Measurements from ENCODE around the gene BLOC1S1. TPM values are rescaled to one million over a fixed set of nuclear protein-coding genes. Genes with fewer than 3 reads are reported as not detected.
A peak's percentile ranks its signal among the peaks of the same experiment; 100 is the strongest.

The BLOC1S1 gene
- total and polyA plus RNA-seq, 9 of the 15 experiments (the other 6 are each of a cell fraction or from before 2014, with no cell fraction given): 75.2 to 161 (median 98.8) TPM

DNA sequence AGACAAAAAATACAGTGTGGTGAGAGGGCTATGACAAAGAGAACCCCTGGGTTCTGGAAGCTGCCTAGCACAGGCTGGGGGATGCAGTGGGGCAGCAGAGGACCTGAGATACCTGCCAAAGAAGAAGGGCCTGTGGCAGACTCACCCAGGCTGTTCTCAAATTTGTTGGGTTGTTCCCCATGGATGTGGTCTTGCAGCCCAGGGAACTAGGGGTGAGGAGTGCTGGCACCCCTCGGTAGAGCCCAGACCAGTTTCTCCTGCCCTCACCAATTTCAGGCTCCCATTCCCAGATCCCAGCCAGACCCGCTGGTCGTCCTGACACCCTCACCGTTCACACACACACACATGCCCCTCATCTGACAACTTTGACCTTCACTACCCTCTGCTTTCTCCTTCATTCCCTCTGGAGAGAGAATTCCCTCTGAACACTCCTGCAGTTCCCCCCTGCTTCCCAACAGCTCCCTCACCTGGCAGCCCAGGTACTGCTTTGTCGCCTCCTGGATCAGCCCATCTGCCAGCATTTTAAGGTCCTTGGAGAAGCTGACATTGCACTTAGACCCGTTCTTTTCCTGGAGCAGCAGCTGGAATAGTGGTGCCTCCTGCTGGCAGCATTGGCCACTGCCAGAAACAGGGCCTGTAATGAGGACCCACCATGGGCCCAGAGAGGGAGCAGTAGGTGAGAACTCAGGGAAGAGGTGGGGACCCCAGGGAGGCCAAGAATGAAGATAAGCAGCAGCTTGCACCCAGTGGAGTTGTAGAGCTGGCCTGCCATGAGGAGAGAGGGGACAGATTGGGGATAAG lies 21.1 kb downstream of the BLOC1S1 start (continued):
- no peak for TF ChIP-seq GTF2A2 (tag; IDR thresholded peaks at IDR 0.05)
- TF ChIP-seq FOXK2 (conservative IDR thresholded peaks at IDR 0.05 in 1 of 2, IDR thresholded peaks at IDR 0.05 in 1 of 2; ENCODE audit: low read depth in 2 of 2): no peak; a peak in 1 of 4 replicates
- no peak for TF ChIP-seq ZNF174 (CRISPR knock-in tag; IDR thresholded peaks at IDR 0.05)
- no peak for TF ChIP-seq BACH1 (tag; IDR thresholded peaks at IDR 0.05)
- TF ChIP-seq JUN (IDR thresholded peaks at IDR 0.05; ENCODE audit: borderline replicate concordance, low read depth, low read length): 0 out of 2 replicates have a peak, but pooled peaks have one; percentile 31
- TF ChIP-seq JUN (CRISPR knock-in tag; IDR thresholded peaks at IDR 0.05; ENCODE audit: borderline replicate concordance): no peak
- no peak for TF ChIP-seq HMGN3 (IDR thresholded peaks at IDR 0.05; ENCODE audit: borderline replicate concordance, extremely low read depth, insufficient read length, low read depth, low read length)
- TF ChIP-seq PRMT5 (CRISPR knock-in tag; IDR thresholded peaks at IDR 0.05): no peak
- no peak for TF ChIP-seq SMARCE1 (IDR thresholded peaks at IDR 0.05)
- no peak for TF ChIP-seq SOX6 (IDR thresholded peaks at IDR 0.05)
- TF ChIP-seq PPARD (CRISPR knock-in tag; IDR thresholded peaks at IDR 0.05): no peak
- TF ChIP-seq MAFK (IDR thresholded peaks at IDR 0.05; ENCODE audit: low read length): peak; percentile 70
- no peak for TF ChIP-seq SLC30A9 (CRISPR knock-in tag; IDR thresholded peaks at IDR 0.05)
- TF ChIP-seq, protein P1, sequence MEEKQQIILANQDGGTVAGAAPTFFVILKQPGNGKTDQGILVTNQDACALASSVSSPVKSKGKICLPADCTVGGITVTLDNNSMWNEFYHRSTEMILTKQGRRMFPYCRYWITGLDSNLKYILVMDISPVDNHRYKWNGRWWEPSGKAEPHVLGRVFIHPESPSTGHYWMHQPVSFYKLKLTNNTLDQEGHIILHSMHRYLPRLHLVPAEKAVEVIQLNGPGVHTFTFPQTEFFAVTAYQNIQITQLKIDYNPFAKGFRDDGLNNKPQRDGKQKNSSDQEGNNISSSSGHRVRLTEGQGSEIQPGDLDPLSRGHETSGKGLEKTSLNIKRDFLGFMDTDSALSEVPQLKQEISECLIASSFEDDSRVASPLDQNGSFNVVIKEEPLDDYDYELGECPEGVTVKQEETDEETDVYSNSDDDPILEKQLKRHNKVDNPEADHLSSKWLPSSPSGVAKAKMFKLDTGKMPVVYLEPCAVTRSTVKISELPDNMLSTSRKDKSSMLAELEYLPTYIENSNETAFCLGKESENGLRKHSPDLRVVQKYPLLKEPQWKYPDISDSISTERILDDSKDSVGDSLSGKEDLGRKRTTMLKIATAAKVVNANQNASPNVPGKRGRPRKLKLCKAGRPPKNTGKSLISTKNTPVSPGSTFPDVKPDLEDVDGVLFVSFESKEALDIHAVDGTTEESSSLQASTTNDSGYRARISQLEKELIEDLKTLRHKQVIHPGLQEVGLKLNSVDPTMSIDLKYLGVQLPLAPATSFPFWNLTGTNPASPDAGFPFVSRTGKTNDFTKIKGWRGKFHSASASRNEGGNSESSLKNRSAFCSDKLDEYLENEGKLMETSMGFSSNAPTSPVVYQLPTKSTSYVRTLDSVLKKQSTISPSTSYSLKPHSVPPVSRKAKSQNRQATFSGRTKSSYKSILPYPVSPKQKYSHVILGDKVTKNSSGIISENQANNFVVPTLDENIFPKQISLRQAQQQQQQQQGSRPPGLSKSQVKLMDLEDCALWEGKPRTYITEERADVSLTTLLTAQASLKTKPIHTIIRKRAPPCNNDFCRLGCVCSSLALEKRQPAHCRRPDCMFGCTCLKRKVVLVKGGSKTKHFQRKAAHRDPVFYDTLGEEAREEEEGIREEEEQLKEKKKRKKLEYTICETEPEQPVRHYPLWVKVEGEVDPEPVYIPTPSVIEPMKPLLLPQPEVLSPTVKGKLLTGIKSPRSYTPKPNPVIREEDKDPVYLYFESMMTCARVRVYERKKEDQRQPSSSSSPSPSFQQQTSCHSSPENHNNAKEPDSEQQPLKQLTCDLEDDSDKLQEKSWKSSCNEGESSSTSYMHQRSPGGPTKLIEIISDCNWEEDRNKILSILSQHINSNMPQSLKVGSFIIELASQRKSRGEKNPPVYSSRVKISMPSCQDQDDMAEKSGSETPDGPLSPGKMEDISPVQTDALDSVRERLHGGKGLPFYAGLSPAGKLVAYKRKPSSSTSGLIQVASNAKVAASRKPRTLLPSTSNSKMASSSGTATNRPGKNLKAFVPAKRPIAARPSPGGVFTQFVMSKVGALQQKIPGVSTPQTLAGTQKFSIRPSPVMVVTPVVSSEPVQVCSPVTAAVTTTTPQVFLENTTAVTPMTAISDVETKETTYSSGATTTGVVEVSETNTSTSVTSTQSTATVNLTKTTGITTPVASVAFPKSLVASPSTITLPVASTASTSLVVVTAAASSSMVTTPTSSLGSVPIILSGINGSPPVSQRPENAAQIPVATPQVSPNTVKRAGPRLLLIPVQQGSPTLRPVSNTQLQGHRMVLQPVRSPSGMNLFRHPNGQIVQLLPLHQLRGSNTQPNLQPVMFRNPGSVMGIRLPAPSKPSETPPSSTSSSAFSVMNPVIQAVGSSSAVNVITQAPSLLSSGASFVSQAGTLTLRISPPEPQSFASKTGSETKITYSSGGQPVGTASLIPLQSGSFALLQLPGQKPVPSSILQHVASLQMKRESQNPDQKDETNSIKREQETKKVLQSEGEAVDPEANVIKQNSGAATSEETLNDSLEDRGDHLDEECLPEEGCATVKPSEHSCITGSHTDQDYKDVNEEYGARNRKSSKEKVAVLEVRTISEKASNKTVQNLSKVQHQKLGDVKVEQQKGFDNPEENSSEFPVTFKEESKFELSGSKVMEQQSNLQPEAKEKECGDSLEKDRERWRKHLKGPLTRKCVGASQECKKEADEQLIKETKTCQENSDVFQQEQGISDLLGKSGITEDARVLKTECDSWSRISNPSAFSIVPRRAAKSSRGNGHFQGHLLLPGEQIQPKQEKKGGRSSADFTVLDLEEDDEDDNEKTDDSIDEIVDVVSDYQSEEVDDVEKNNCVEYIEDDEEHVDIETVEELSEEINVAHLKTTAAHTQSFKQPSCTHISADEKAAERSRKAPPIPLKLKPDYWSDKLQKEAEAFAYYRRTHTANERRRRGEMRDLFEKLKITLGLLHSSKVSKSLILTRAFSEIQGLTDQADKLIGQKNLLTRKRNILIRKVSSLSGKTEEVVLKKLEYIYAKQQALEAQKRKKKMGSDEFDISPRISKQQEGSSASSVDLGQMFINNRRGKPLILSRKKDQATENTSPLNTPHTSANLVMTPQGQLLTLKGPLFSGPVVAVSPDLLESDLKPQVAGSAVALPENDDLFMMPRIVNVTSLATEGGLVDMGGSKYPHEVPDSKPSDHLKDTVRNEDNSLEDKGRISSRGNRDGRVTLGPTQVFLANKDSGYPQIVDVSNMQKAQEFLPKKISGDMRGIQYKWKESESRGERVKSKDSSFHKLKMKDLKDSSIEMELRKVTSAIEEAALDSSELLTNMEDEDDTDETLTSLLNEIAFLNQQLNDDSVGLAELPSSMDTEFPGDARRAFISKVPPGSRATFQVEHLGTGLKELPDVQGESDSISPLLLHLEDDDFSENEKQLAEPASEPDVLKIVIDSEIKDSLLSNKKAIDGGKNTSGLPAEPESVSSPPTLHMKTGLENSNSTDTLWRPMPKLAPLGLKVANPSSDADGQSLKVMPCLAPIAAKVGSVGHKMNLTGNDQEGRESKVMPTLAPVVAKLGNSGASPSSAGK (IDR thresholded peaks at IDR 0.05): no peak
- TF ChIP-seq HOXB6 (CRISPR knock-in tag; IDR thresholded peaks at IDR 0.05; ENCODE audit: borderline replicate concordance): no peak
- no peak for TF ChIP-seq ZNF76 (CRISPR knock-in tag; IDR thresholded peaks at IDR 0.05; ENCODE audit: borderline replicate concordance)
- no peak for TF ChIP-seq CBX2 (IDR thresholded peaks at IDR 0.05; ENCODE audit: insufficient read depth, low read length, poor library complexity, severe bottlenecking)
- TF ChIP-seq HDAC3 (IDR thresholded peaks at IDR 0.05; ENCODE audit: borderline replicate concordance, partially characterized antibody): no peak
